G401 (cell line): ENCODE measurements around the gene TCAP. TPM values are rescaled to one million over a fixed set of nuclear protein-coding genes. Genes with fewer than 3 reads are reported as not detected.

Experiments used
- DNase-seq: peaks from one replicate; pipeline ENCODE4 v3.0.0-alpha.2; 2015; ENCODE audit warnings: low spot score
- in situ Hi-C: cut with HindIII; loops from 2 replicates; pipeline ENCODE4 v1.10.0; 2016; ENCODE audit warnings: low sequenced_read_pairs, mixed read lengths
- total RNA-seq: library from RNA; depleted of rRNA; stranded (reverse); fragments of >200 nt; shearing (Covaris generic); gene quantifications from 2 replicates; pipeline ENCODE4 v1.2.3, GENCODE V29; 2014

Gene TCAP
- total RNA-seq, 1 experiment from 2014 or later, result 0.44 TPM

DNA sequence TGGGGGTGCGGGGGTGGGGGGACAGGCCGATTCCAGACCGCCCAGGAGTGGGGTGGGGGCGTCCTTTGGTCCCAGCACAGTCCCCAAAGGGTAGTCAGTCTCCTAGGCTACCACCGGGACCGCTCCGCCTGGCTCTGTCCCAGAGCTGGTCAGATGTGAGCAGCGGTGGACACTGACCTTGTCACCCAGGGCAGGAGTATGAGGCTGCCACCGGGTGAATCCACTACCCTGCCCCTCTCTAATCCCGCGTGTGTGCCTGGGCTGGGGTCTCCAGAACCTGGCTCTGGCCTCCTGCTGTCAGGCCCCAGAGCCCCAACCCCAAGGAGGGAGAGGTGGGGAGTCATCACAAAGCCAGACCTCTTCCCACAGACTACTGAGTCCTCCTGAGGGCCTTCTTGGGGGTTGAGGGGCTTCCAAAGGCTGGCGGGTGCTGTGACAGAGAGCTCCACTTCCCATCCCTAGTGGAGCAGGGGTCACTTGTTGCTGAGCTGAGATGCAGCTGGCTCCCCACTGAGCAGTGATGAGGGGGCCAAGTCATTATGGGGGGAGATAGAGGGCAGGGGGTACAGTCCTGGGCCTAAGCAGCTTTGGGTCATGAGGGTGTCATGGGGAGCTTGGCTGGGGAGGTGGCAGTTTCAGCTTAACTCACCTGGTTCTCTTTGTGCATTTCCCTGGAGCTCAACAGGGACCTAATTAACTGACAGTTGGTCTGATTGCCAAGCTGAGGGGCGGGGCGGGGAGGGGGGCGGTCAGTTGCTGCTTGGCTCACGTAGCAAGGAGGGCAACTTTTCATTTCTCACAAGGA lies 37.2 kb upstream of the TCAP start:
- DNase-seq, result no peak
- in situ Hi-C loops, result no loop called here

DNA sequence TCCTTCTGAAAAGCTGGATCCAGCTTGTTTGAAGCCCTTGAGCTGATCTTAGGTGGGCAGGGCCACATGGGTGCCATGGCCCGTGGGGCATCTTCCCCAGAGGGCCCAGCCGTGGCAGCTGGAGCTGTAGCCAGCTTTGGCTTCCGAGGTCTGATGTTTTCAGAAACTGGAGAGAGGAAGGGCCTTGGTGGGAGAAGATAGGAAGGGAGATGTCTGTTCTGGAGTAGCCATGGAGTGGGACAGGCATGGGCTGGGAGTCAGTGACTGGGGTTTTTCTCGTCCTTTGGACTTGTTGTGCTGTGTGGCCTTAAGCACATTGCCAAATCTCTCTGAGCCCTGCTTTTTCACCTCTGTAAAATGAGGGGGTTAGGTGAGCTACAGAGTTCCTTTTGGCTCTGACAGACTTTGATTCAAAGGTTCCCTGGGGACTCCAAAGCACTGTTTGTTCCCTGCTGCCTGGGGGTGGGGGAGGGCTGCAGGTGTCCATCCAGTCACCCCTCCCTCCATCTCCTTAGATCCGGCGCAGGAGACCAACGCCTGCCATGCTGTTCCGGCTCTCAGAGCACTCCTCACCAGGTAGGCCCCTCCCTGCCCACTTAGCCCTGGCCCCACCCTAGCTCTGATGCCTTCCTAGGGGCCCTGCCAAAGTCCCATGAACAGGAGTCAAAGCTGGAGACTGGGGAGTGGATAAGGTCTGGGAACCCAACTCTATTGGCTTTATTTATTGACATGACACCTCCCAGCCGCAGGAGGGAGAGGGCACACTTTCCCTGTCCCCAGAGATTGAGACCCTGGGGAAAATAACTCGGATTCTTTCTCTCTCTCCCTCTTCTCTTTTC lies 36.3 kb upstream of the TCAP start:
- no peak for DNase-seq
- in situ Hi-C loops, result no loop called here

DNA sequence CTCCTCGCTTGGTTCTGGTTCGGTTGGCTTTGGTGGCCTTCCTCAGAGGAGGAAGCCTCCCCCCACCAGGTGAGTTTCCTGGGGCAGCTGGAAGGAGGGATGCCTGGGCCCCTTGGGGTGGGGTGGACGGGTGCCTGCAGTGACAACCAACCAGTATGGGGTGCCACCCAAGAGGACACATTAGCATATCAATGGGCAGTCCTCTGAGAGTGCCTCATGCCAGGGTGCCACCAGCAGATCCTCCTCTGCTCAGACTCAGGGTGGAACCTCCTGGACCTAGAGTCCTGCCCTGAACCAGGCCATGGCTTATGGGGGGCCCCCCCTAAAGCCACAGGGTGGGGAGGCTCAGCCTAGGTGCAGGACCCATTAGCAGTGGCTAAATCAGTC lies 35.7 kb upstream of the TCAP start:
- no peak for DNase-seq
- in situ Hi-C loops, result no loop called here

DNA sequence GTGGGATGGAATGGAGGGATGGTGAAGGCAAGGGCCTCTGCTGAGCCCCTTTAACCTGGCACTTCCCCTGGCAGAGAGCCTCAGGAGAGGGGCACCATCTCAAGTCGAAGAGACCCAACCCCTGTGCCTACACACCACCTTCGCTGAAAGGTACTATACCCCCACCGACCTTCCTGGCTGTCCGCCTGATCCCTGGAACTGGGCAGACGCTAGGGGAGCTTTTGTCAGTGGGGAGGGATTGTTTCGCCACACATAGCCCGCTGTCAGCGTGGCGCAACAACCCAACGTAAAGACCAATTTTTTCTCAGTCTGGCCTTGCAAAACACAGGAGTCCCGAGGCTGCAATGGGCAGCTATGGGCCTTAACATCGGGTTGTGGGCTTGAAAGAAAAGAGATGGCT lies 35.3 kb upstream of the TCAP start:
- in situ Hi-C loops, result no loop called here
- DNase-seq, result no peak

DNA sequence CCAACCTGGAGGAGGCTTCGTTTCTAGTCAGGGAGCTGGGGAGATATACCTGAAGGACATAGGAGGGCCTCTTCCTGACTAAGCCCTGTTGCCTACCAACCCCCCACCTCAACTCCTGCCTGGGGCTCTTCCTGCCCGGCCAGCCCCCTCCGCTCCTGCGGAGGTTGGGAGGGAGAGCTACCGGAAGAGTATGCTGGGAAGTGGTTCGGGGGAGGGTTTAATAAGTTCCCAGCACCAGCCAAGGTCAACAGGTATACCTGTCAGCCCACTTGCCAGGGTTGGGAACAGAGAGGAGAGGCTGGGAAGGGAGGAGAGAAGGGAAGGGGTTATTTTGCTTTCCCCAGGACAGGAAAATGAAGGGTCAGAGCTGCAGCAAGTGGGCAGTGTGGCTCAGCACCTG lies 33.7 kb upstream of the TCAP start:
- in situ Hi-C loops, result no loop called here
- no peak for DNase-seq

DNA sequence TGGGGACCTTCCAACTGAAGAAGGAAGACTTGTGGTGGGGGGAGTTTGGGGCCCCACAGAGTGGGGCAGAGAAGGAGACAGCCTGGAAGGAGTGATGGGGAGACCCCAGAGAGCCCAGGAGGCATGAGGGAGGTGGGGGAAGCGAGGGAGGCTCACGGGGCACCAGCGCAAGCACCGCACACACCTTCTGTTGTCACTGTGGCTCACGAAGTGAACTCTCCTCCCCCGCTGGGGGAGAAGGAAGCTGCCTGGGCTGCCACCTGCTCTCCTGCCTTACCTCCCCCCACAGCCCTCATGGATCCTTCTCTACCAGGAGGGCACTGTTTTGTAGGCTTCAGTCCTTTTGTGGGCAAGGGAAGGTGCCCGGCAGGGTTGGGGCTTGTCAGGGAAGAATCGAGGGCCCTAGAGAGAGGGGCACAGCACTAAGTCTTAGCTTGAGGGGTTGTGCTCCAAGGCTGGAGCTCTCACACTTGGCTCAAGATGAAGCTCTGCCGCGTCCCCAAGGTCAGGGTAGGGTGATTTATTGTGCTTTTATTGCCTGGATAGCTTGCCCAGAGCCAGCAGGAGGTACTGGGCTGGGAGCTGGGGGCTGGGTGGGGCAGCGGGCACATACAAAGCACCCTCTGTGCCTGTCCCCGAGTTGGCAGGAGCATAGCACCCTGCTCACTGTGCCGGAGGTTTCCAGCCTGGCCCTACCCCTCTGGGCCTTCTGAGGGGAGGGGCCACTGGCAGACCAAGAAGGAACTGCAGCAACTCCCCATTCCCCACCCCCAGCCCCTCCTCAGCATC lies 32.8 kb upstream of the TCAP start:
- peak; percentile 39 for DNase-seq
- in situ Hi-C loops, result no loop called here

DNA sequence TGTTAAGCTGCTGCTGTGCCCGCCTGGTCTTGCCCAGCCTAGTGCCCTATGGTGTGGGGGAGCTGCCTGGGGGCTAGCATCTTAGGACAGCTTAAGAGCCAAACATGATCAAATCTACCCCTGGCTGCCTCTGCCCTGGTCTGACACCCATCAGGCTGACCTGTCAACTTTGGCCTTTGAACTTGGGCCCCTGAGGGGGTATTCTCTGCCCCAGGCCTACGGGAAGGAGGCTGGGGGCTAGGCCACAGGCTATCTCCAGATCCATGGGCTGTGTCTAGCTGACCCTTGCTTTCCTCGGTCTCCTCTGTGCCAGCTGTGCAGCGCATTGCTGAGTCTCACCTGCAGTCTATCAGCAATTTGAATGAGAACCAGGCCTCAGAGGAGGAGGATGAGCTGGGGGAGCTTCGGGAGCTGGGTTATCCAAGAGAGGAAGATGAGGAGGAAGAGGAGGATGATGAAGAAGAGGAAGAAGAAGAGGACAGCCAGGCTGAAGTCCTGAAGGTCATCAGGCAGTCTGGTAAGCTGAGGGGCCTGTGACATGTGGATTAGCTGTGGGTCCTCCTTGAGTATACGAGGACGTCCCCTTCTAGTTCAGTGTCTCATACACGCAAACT lies 31.5 kb upstream of the TCAP start:
- in situ Hi-C loops, result no loop called here
- DNase-seq, result no peak

DNA sequence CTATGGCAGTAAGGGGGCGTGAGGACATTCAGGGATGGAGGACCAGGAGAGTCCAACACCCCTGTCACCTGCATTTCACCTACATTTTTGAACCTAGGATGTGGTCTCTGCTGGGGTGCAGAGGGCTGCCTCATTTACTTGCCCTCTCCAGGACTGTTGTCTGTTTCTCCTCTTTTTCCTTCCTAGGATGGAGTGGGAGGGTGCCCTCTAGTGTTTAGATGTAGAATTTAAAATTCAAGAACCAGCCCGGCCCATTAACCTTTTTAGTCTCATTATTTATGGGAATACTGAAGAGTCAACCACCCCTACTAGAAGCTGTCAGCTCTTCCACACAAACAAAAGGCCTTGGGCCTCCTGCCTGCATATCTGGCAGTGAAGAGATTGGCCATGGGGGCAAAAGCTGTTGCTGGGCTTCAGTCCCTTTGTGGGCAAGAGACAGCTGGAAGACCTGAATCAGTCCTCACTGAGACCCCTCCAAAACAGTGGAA lies 30.7 kb upstream of the TCAP start:
- in situ Hi-C loops, result no loop called here
- DNase-seq, result peak; percentile 78

DNA sequence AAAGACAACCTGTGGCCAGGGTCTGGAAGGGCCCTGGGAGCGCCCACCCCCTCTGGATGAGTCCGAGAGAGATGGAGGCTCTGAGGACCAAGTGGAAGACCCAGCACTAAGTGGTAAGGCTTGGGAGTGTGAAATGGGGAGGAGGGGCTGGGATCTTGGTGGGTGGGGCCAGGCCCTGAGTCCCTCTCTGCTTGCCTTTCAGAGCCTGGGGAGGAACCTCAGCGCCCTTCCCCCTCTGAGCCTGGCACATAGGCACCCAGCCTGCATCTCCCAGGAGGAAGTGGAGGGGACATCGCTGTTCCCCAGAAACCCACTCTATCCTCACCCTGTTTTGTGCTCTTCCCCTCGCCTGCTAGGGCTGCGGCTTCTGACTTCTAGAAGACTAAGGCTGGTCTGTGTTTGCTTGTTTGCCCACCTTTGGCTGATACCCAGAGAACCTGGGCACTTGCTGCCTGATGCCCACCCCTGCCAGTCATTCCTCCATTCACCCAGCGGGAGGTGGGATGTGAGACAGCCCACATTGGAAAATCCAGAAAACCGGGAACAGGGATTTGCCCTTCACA lies 29.5 kb upstream of the TCAP start:
- in situ Hi-C loops, result no loop called here
- DNase-seq, result no peak

DNA sequence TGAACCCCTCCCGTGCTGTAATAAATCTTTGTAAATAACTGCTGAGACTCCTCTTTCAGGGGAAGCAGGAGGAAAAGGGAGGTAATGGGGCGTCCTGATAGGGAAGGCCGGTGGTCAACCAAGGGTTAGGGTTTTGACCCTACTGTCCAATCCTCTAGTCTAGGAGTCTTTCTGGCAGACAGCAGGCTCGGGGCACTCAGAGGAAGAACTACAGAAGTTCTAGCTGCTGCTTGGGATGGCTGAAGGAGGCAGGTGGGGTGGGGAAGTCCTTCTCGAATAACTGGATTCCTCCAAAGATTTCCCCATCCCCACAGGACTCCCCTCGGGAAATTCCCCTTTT lies 28.6 kb upstream of the TCAP start:
- in situ Hi-C loops, result no loop called here
- DNase-seq, result no peak

DNA sequence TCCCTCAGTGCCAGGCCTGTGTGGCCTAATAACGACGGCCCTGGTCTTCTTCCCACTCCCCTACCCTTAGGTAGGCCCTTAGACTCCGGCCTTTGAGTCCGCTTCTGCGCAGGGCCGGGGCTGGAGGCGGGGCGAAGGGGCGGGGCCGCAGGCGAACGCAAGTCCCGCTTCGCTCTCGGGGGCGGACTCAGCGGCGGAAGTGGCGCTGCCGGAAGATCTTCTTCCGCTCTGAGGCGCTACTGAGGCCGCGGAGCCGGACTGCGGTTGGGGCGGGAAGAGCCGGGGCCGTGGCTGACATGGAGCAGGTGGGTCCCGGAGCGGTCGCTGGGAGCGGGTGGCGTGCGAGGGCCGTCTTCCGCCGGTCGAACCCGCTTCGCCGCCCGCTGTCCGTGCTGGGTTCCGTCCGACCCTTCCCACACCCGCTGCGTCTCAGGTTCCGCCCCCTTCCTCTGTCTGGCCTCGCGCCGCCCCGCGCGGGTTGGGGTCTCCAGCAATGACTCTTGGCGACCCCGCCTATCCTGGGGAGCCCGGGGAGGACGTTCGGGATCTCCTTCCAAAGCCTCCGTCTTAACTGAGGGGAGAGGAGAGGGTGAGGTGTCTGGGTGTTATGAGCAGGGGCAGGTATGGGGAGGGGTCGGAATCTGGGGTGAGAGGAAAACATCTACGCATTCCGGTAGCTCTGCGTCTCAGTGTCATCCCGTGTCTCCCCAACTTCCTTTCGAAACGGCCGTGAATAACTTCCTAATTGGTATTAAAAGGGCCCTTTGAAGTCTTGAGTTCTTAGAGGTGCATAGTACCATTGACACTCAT lies 28.0 kb upstream of the TCAP start, which contains the start of gene STARD3:
TSS of gene STARD3 (plus strand) at position 218 of the 810 bp plus-strand sequence. CDS start 16,388 bp downstream, outside the sequence.
- peak; percentile 89 for DNase-seq
- in situ Hi-C loops, result no loop called here

DNA sequence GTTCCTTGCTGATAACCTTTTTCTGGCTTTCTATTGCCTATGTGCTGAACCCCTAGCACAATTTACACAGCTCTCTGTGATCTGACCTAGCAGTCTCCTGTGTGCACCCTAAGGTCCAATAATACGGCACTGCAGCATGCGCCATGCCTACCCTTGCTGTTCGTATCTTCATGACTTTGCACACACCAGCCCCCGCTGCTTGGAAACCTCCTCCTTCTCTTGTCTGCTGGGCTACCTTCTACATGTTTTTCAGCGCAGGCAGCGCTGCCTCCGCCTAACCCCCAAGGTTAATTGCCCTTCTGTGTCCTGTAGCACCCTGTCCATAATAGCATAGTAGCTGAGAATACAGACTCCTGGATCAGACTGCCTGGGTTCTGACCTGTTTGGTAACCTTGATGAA lies 26.8 kb upstream of the TCAP start:
- no peak for DNase-seq
- in situ Hi-C loops, result no loop called here

DNA sequence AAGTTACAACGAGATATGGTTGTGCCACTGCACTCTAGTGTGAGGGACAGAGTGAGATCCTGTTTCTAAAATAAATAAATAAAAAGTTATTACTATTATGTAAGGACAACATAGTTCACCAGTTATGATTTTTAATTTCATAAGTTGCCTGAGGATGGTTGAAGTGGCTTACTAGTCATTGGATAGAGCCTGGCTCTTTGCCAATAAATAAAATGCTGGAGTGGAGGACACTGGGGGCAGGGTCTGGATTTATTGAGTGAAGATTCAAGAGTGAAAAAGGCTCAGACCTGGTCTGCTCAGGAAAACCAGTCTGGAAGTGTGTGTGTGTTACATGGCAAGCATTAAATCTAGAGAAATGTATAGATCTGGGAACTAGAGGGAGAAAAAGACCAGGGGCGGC lies 26.1 kb upstream of the TCAP start:
- no peak for DNase-seq
- in situ Hi-C loops, result no loop called here

DNA sequence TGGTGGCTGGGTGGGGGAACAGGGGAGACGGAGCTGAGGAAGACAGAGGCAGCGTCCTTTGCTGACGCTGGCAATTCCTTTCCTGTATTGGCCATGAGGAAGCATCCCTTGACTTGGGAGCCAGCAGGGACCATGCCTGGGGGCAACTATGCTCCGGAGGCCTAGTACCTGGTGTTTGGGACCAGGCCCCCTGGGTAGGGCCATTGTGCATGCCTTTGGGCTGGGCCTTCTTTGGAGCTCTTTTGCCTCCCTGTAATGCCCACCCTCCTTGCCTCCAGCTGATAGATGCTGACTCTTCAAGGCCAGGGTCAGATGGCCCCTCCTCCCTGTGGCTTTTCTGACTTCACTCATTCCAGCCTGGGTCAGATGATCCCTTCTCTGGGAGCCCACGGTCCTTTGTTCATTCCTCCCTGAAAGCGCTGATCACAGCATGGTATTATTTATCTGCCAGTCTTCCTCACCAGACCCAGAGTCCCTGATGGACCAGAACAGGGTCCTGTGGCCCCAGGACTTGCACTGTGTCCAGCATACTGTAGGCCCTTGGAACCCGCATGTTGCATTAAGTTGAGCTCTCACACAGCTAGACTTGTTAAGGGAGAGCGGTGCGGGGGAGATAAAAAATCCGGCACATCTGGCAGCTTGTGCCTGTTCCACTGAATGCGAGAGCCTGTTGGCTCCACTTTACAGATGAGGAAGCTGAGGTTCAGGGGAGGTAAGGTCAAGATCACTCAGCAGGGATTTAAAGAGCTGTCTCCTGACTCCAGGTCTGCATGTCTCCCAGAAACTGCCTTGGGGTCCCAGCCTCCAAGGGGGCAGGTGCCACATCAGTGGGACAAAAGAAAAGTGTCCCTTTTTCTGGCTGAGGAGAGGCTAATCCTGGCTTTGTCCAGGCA lies 25.3 kb upstream of the TCAP start:
- in situ Hi-C loops, result no loop called here
- DNase-seq, result no peak

DNA sequence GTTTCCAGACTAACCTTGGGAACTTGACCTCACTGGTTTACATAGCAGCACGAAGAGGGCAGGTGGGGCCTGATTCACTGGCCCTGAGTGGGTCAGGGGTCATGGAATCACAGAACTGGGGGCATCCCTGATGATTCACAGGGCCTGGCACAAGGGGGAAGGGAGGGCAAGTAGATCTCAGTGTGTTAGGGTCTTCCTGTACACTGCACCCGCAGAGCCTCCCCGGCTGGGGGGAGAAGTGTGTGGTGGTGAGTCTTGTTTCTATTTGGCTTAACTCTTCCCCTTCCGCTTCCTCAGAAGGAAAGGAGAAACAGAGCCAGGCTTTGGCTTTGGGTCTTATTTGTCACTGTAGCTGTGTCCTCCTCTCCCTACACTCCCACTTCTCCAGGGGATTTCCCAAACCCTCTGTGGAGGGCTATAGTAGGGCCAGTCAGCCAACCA lies 24.5 kb upstream of the TCAP start:
- in situ Hi-C loops, result no loop called here
- DNase-seq, result no peak

DNA sequence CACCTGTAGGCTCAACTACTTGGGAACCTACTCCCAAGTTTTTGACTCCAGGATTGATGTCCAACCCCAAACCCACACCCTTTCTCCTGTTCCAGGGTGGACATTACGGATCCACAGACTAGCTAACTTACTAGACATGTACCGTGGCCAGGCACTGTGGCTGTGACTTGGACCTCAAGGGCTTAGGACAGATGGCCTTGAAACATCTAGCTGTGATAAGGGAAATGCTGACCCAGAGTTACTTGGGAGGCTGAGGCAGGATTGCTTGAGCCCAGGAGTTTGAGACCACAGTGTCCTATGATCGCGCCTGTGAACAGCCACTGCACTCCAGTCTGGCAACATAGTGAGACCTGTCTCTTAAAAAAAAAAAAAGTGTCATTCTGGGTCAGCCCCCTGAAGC lies 24.1 kb upstream of the TCAP start:
- in situ Hi-C loops, result no loop called here
- no peak for DNase-seq

DNA sequence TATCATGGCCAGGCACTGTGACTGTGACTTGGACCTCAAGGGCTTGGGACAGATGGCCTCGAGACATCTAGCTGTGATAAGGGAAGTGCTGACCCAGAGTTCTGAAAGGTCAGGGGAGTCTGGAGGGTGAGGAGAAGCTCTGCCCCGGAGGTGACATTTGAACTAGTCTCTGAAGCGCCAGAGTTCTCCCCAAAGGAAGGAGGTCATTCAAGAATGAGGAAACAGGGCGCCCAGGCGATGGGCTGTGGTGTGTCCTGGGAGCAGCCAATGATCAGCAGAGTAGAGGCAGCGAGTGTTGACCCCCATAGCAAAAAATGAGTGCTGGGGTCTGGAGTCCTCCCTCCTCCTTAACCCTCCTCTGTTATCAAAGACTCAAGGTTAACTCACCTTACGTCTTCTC lies 23.3 kb upstream of the TCAP start:
- DNase-seq, result no peak
- in situ Hi-C loops, result no loop called here
